Nephron progenitor cell (in vitro differentiated cells): ENCODE results near the gene RAB1A.
A peak's percentile ranks its signal among the peaks of the same experiment; 100 is the strongest.

Experiments used
- DNase-seq: peaks from one replicate; pipeline ENCODE4 v3.0.0; 2021
- H3K27ac Mint-ChIP-seq: 2 replicates; pipeline ENCODE4 v1.8.0; 2021; ENCODE audit warnings: mild to moderate bottlenecking, moderate library complexity, mixed read lengths
- H3K27me3 Mint-ChIP-seq: 2 replicates; pipeline ENCODE4 v1.8.0; 2021; ENCODE audit warnings: mild to moderate bottlenecking, low read depth, mixed read lengths; ENCODE audit not compliant: poor library complexity
- H3K36me3 Mint-ChIP-seq: 2 replicates; pipeline ENCODE4 v1.8.0; 2021; ENCODE audit warnings: low read depth, mixed read lengths
- H3K4me1 Mint-ChIP-seq: 2 replicates; pipeline ENCODE4 v1.8.0; 2021; ENCODE audit warnings: mixed read lengths
- H3K4me3 Mint-ChIP-seq: 2 replicates; pipeline ENCODE4 v1.8.0; 2021; ENCODE audit warnings: mild to moderate bottlenecking, moderate library complexity, mixed read lengths
- H3K9me3 Mint-ChIP-seq: 2 replicates; pipeline ENCODE4 v1.8.0; 2021; ENCODE audit warnings: mild to moderate bottlenecking, moderate library complexity, mixed read lengths
- CTCF ChIP-seq: fragments of 200-600 bp; sonication (generic); IDR thresholded peaks from 2 replicates; pipeline ENCODE4 v1.5.0; 2021; ENCODE audit warnings: antibody characterized with exemption

Gene RAB1A

GRCh38 chr2:65062843-65063825, 66.8 kb downstream of the RAB1A start:
- Mint-ChIP-seq H3K27me3 (no peaks in the 10 kb centered on the region), H3K4me3 (peak overlapping the region; percentile 16), H3K4me1 (peaks cover 75% of the 10 kb centered on the region), H3K36me3 (peaks cover 7% of the 10 kb centered on the region), H3K9me3 (no peaks in the 10 kb centered on the region), H3K27ac (peak overlapping the region; percentile 88)
- no peak for DNase-seq
- no peak for TF ChIP-seq CTCF

- H3K36me3 Mint-ChIP-seq, result peaks cover 7% of the 10 kb centered on the region
- peaks cover 81% of the 10 kb centered on the region for H3K4me1 Mint-ChIP-seq
- no peak for DNase-seq
- no peak overlapping the region for H3K4me3 Mint-ChIP-seq
- H3K27ac Mint-ChIP-seq, result peak overlapping the region; percentile 32
- H3K9me3 Mint-ChIP-seq, result no peaks in the 10 kb centered on the region
- TF ChIP-seq CTCF, result no peak
- H3K27me3 Mint-ChIP-seq, result no peaks in the 10 kb centered on the region
Observed at GRCh38 chr2:65061910-65062339, 68.0 kb downstream of the RAB1A start.

- Mint-ChIP-seq H3K4me3 (no peak overlapping the region), H3K9me3 (no peaks in the 10 kb centered on the region), H3K4me1 (peaks cover 83% of the 10 kb centered on the region), H3K27ac (peak overlapping the region; percentile 69), H3K36me3 (peaks cover 7% of the 10 kb centered on the region), H3K27me3 (no peaks in the 10 kb centered on the region)
- TF ChIP-seq CTCF, result no peak
- DNase-seq, result no peak
Observed at GRCh38 chr2:65061146-65061909, 68.6 kb downstream of the RAB1A start.

GRCh38 chr2:65059071-65059470, 70.8 kb downstream of the RAB1A start:
- no peak for TF ChIP-seq CTCF
- peak overlapping the region; percentile 95 for H3K4me3 Mint-ChIP-seq
- H3K27me3 Mint-ChIP-seq, result peaks cover 9% of the 10 kb centered on the region
- peaks cover 7% of the 10 kb centered on the region for H3K36me3 Mint-ChIP-seq
- peaks cover 80% of the 10 kb centered on the region for H3K4me1 Mint-ChIP-seq
- no peaks in the 10 kb centered on the region for H3K9me3 Mint-ChIP-seq
- H3K27ac Mint-ChIP-seq, result no peak overlapping the region
- no peak for DNase-seq

- Mint-ChIP-seq H3K36me3 (no peaks in the 10 kb centered on the region), H3K4me1 (peaks cover 64% of the 10 kb centered on the region)
- DNase-seq, result no peak
Observed at GRCh38 chr2:65057391-65058052, 72.4 kb downstream of the RAB1A start.

More at GRCh38 chr2:65057391-65058052, 72.4 kb downstream of the RAB1A start:
- H3K27ac Mint-ChIP-seq, result peak overlapping the region; percentile 75
- peaks cover 10% of the 10 kb centered on the region for H3K27me3 Mint-ChIP-seq
- no peak for TF ChIP-seq CTCF
- H3K4me3 Mint-ChIP-seq, result peak overlapping the region; percentile 95
- no peaks in the 10 kb centered on the region for H3K9me3 Mint-ChIP-seq
